H1 (cell line): ENCODE data around the gene DIP2C. TPM values are rescaled to one million over a fixed set of nuclear protein-coding genes. Genes with fewer than 3 reads are reported as not detected.

ENCODE experiments used
- ASH2L ChIP-seq: fragments of 200-600, 300-600 bp; sonication (generic); IDR thresholded peaks from one replicate; pipeline ENCODE4 v1.7.1; 2017; ENCODE audit warnings: low read length
- TCF12 ChIP-seq: IDR thresholded peaks from 2 replicates; pipeline ENCODE4 v1.6.1; 2011; ENCODE audit warnings: low read depth, mild to moderate bottlenecking, low read length
- YY1 ChIP-seq: IDR thresholded peaks from 2 replicates; pipeline ENCODE4 v1.6.1; 2011; ENCODE audit warnings: low read depth, mild to moderate bottlenecking, low read length
- polyA plus RNA-seq, 7 experiments: library from polyadenylated mRNA; depleted of rRNA in 3 of 7; stranded (reverse) in 5 of 7; unstranded in 2 of 7; fragments of >200 nt in 5 of 7; fragments of 200-250 nt in 2 of 7; gene quantifications; 1 replicate in 5 of 7; 2 replicates in 1 of 7; 4 replicates in 1 of 7; pipeline versions ENCODE4 v1.2.1 to v1.2.3, GENCODE V29; 2011 to 2013; ENCODE audit warnings: missing spikeins in 2 of 7, mixed read lengths in 2 of 7
- total RNA-seq: library from RNA; stranded (reverse); fragmentation: NEBNext Ultra II Directional; extraction: Animal tissue kit (Norgen Biotek cat#: 25700); gene quantifications from 2 replicates; pipeline ENCODE4 v1.2.1, GENCODE V29; 2021
- TF ChIP-seq, protein P1 (sequence below): fragments of 300-600 bp; sonication (generic); IDR thresholded peaks from 2 replicates; pipeline ENCODE4 v1.7.1; 2012; ENCODE audit warnings: low read length, moderate library complexity, mild to moderate bottlenecking, inconsistent platforms; ENCODE audit not compliant: insufficient replicate concordance

DIP2C gene
- total and polyA plus RNA-seq, 2 of the 8 experiments (the other 6 are each of a cell fraction or from before 2014, with no cell fraction given): 3.8 to 9.3 TPM

DNA sequence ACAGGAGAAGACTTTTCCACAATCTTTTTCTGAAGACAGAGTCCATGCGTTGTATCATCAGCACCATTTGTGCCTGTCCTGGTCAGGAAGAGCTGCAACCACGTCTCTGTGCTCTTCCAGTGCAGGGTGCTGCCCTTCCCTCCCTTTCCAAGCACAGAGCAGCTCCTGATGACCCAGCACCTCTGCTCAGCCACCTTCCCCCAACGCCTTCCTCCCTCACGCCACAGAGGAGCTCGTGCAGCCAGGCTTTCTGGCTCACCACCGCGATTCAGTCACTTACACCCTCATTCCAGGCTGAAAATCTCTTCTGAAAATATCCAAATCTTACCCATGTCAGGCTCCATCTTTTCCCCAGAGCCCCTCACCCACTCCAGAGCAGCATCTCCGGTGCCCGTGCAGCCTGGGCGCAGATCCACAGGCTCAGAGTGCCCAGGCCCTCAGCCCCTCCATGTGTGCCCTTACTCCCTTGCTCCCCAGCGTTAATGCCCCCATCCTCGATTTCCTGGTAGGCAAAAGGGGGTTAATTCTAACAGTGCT lies 181.5 kb downstream of the DIP2C start (continued):
- TF ChIP-seq, protein P1, sequence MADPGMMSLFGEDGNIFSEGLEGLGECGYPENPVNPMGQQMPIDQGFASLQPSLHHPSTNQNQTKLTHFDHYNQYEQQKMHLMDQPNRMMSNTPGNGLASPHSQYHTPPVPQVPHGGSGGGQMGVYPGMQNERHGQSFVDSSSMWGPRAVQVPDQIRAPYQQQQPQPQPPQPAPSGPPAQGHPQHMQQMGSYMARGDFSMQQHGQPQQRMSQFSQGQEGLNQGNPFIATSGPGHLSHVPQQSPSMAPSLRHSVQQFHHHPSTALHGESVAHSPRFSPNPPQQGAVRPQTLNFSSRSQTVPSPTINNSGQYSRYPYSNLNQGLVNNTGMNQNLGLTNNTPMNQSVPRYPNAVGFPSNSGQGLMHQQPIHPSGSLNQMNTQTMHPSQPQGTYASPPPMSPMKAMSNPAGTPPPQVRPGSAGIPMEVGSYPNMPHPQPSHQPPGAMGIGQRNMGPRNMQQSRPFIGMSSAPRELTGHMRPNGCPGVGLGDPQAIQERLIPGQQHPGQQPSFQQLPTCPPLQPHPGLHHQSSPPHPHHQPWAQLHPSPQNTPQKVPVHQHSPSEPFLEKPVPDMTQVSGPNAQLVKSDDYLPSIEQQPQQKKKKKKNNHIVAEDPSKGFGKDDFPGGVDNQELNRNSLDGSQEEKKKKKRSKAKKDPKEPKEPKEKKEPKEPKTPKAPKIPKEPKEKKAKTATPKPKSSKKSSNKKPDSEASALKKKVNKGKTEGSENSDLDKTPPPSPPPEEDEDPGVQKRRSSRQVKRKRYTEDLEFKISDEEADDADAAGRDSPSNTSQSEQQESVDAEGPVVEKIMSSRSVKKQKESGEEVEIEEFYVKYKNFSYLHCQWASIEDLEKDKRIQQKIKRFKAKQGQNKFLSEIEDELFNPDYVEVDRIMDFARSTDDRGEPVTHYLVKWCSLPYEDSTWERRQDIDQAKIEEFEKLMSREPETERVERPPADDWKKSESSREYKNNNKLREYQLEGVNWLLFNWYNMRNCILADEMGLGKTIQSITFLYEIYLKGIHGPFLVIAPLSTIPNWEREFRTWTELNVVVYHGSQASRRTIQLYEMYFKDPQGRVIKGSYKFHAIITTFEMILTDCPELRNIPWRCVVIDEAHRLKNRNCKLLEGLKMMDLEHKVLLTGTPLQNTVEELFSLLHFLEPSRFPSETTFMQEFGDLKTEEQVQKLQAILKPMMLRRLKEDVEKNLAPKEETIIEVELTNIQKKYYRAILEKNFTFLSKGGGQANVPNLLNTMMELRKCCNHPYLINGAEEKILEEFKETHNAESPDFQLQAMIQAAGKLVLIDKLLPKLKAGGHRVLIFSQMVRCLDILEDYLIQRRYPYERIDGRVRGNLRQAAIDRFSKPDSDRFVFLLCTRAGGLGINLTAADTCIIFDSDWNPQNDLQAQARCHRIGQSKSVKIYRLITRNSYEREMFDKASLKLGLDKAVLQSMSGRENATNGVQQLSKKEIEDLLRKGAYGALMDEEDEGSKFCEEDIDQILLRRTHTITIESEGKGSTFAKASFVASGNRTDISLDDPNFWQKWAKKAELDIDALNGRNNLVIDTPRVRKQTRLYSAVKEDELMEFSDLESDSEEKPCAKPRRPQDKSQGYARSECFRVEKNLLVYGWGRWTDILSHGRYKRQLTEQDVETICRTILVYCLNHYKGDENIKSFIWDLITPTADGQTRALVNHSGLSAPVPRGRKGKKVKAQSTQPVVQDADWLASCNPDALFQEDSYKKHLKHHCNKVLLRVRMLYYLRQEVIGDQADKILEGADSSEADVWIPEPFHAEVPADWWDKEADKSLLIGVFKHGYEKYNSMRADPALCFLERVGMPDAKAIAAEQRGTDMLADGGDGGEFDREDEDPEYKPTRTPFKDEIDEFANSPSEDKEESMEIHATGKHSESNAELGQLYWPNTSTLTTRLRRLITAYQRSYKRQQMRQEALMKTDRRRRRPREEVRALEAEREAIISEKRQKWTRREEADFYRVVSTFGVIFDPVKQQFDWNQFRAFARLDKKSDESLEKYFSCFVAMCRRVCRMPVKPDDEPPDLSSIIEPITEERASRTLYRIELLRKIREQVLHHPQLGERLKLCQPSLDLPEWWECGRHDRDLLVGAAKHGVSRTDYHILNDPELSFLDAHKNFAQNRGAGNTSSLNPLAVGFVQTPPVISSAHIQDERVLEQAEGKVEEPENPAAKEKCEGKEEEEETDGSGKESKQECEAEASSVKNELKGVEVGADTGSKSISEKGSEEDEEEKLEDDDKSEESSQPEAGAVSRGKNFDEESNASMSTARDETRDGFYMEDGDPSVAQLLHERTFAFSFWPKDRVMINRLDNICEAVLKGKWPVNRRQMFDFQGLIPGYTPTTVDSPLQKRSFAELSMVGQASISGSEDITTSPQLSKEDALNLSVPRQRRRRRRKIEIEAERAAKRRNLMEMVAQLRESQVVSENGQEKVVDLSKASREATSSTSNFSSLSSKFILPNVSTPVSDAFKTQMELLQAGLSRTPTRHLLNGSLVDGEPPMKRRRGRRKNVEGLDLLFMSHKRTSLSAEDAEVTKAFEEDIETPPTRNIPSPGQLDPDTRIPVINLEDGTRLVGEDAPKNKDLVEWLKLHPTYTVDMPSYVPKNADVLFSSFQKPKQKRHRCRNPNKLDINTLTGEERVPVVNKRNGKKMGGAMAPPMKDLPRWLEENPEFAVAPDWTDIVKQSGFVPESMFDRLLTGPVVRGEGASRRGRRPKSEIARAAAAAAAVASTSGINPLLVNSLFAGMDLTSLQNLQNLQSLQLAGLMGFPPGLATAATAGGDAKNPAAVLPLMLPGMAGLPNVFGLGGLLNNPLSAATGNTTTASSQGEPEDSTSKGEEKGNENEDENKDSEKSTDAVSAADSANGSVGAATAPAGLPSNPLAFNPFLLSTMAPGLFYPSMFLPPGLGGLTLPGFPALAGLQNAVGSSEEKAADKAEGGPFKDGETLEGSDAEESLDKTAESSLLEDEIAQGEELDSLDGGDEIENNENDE: no peak
- no peak for TF ChIP-seq TCF12
- TF ChIP-seq ASH2L: no peak
- TF ChIP-seq YY1: no peak
